ENCODE measurements around the gene TMEM200A.

TMEM200A gene

GRCh38 chr6:130424710-130425109 lies 58.9 kb downstream of the TMEM200A start:
- Histone ChIP-seq H3K27ac (ENCODE audit: low read length) (no peak overlapping the region), H3K27me3 (ENCODE audit: control insufficient read depth in 1 of 2, insufficient read depth in 2 of 2, low read length in 2 of 2) (no peaks in the 10 kb centered on the region), H3K36me3 (ENCODE audit: control insufficient read depth in 2 of 2, insufficient read depth in 2 of 2, low read length in 2 of 2) (no peaks in the 10 kb centered on the region), H3K9me3 (ENCODE audit: control insufficient read depth in 2 of 2, low read length in 2 of 2) (no peaks in the 10 kb centered on the region), H3K4me1 (ENCODE audit: control insufficient read depth, insufficient read depth, low read length) (no peaks in the 10 kb centered on the region), H3K9ac (ENCODE audit: low read length in 2 of 2) (no peak overlapping the region), H3K4me3 (ENCODE audit: low read length in 2 of 2) (no peak overlapping the region)

GRCh38 chr6:130425537-130425936 lies 59.7 kb downstream of the TMEM200A start:
- Histone ChIP-seq H3K27ac (ENCODE audit: low read length) (no peak overlapping the region), H3K36me3 (ENCODE audit: control insufficient read depth in 2 of 2, insufficient read depth in 2 of 2, low read length in 2 of 2) (no peaks in the 10 kb centered on the region), H3K9me3 (ENCODE audit: control insufficient read depth in 2 of 2, low read length in 2 of 2) (no peaks in the 10 kb centered on the region), H3K27me3 (ENCODE audit: control insufficient read depth in 1 of 2, insufficient read depth in 2 of 2, low read length in 2 of 2) (no peaks in the 10 kb centered on the region), H3K9ac (ENCODE audit: low read length in 2 of 2) (no peak overlapping the region), H3K4me1 (ENCODE audit: control insufficient read depth, insufficient read depth, low read length) (no peaks in the 10 kb centered on the region), H3K4me3 (ENCODE audit: low read length in 2 of 2) (no peak overlapping the region)

- Histone ChIP-seq H3K4me3 (ENCODE audit: low read length in 2 of 2) (no peak overlapping the region), H3K27me3 (ENCODE audit: control insufficient read depth in 1 of 2, insufficient read depth in 2 of 2, low read length in 2 of 2) (no peaks in the 10 kb centered on the region), H3K9ac (ENCODE audit: low read length in 2 of 2) (no peak overlapping the region), H3K36me3 (ENCODE audit: control insufficient read depth in 2 of 2, insufficient read depth in 2 of 2, low read length in 2 of 2) (no peaks in the 10 kb centered on the region), H3K4me1 (ENCODE audit: control insufficient read depth, insufficient read depth, low read length) (no peaks in the 10 kb centered on the region), H3K27ac (ENCODE audit: low read length) (no peak overlapping the region), H3K9me3 (ENCODE audit: control insufficient read depth in 2 of 2, low read length in 2 of 2) (no peaks in the 10 kb centered on the region)
These were observed 60.4 kb downstream of the TMEM200A start for GRCh38 chr6:130426066-130426721.

- H3K9me3 ChIP-seq (ENCODE audit: control insufficient read depth in 2 of 2, low read length in 2 of 2): no peaks in the 10 kb centered on the region
- H3K36me3 ChIP-seq (ENCODE audit: control insufficient read depth in 2 of 2, insufficient read depth in 2 of 2, low read length in 2 of 2): no peaks in the 10 kb centered on the region
- H3K4me3 ChIP-seq (ENCODE audit: low read length in 2 of 2): no peak overlapping the region
- no peak overlapping the region for H3K9ac ChIP-seq (ENCODE audit: low read length in 2 of 2)
- H3K4me1 ChIP-seq (ENCODE audit: control insufficient read depth, insufficient read depth, low read length): no peaks in the 10 kb centered on the region
- H3K27me3 ChIP-seq (ENCODE audit: control insufficient read depth in 1 of 2, insufficient read depth in 2 of 2, low read length in 2 of 2): no peaks in the 10 kb centered on the region
- no peak overlapping the region for H3K27ac ChIP-seq (ENCODE audit: low read length)
These were observed 65.6 kb downstream of the TMEM200A start for GRCh38 chr6:130431346-130431852.

GRCh38 chr6:130432838-130433237 lies 67.0 kb downstream of the TMEM200A start:
- H3K36me3 ChIP-seq (ENCODE audit: control insufficient read depth in 2 of 2, insufficient read depth in 2 of 2, low read length in 2 of 2): no peaks in the 10 kb centered on the region
- H3K9me3 ChIP-seq (ENCODE audit: control insufficient read depth in 2 of 2, low read length in 2 of 2): no peaks in the 10 kb centered on the region
- no peaks in the 10 kb centered on the region for H3K27me3 ChIP-seq (ENCODE audit: control insufficient read depth in 1 of 2, insufficient read depth in 2 of 2, low read length in 2 of 2)
- no peak overlapping the region for H3K9ac ChIP-seq (ENCODE audit: low read length in 2 of 2)
- H3K27ac ChIP-seq (ENCODE audit: low read length): no peak overlapping the region
- H3K4me3 ChIP-seq (ENCODE audit: low read length in 2 of 2): no peak overlapping the region
- no peaks in the 10 kb centered on the region for H3K4me1 ChIP-seq (ENCODE audit: control insufficient read depth, insufficient read depth, low read length)

GRCh38 chr6:130434174-130434873 lies 68.5 kb downstream of the TMEM200A start:
- no peaks in the 10 kb centered on the region for H3K9me3 ChIP-seq (ENCODE audit: control insufficient read depth in 2 of 2, low read length in 2 of 2)
- no peak overlapping the region for H3K27ac ChIP-seq (ENCODE audit: low read length)
- H3K36me3 ChIP-seq (ENCODE audit: control insufficient read depth in 2 of 2, insufficient read depth in 2 of 2, low read length in 2 of 2): no peaks in the 10 kb centered on the region
- no peaks in the 10 kb centered on the region for H3K27me3 ChIP-seq (ENCODE audit: control insufficient read depth in 1 of 2, insufficient read depth in 2 of 2, low read length in 2 of 2)
- H3K4me3 ChIP-seq (ENCODE audit: low read length in 2 of 2): no peak overlapping the region
- no peak overlapping the region for H3K9ac ChIP-seq (ENCODE audit: low read length in 2 of 2)
- H3K4me1 ChIP-seq (ENCODE audit: control insufficient read depth, insufficient read depth, low read length): no peaks in the 10 kb centered on the region

GRCh38 chr6:130435181-130435580 lies 69.4 kb downstream of the TMEM200A start:
- Histone ChIP-seq H3K27me3 (ENCODE audit: control insufficient read depth in 1 of 2, insufficient read depth in 2 of 2, low read length in 2 of 2) (no peaks in the 10 kb centered on the region), H3K9ac (ENCODE audit: low read length in 2 of 2) (no peak overlapping the region), H3K27ac (ENCODE audit: low read length) (no peak overlapping the region), H3K9me3 (ENCODE audit: control insufficient read depth in 2 of 2, low read length in 2 of 2) (no peaks in the 10 kb centered on the region), H3K4me3 (ENCODE audit: low read length in 2 of 2) (no peak overlapping the region), H3K36me3 (ENCODE audit: control insufficient read depth in 2 of 2, insufficient read depth in 2 of 2, low read length in 2 of 2) (no peaks in the 10 kb centered on the region), H3K4me1 (ENCODE audit: control insufficient read depth, insufficient read depth, low read length) (no peaks in the 10 kb centered on the region)

GRCh38 chr6:130437961-130438360 lies 72.1 kb downstream of the TMEM200A start:
- no peak overlapping the region for H3K4me3 ChIP-seq (ENCODE audit: low read length in 2 of 2)
- no peaks in the 10 kb centered on the region for H3K36me3 ChIP-seq (ENCODE audit: control insufficient read depth in 2 of 2, insufficient read depth in 2 of 2, low read length in 2 of 2)
- no peaks in the 10 kb centered on the region for H3K9me3 ChIP-seq (ENCODE audit: control insufficient read depth in 2 of 2, low read length in 2 of 2)
- H3K27ac ChIP-seq (ENCODE audit: low read length): no peak overlapping the region
- no peaks in the 10 kb centered on the region for H3K27me3 ChIP-seq (ENCODE audit: control insufficient read depth in 1 of 2, insufficient read depth in 2 of 2, low read length in 2 of 2)
- no peaks in the 10 kb centered on the region for H3K4me1 ChIP-seq (ENCODE audit: control insufficient read depth, insufficient read depth, low read length)
- no peak overlapping the region for H3K9ac ChIP-seq (ENCODE audit: low read length in 2 of 2)

GRCh38 chr6:130447374-130447773 lies 81.6 kb downstream of the TMEM200A start:
- no peaks in the 10 kb centered on the region for H3K36me3 ChIP-seq (ENCODE audit: control insufficient read depth in 2 of 2, insufficient read depth in 2 of 2, low read length in 2 of 2)
- H3K9ac ChIP-seq (ENCODE audit: low read length in 2 of 2): no peak overlapping the region
- H3K9me3 ChIP-seq (ENCODE audit: control insufficient read depth in 2 of 2, low read length in 2 of 2): no peaks in the 10 kb centered on the region
- no peak overlapping the region for H3K4me3 ChIP-seq (ENCODE audit: low read length in 2 of 2)
- H3K27ac ChIP-seq (ENCODE audit: low read length): no peak overlapping the region
- H3K4me1 ChIP-seq (ENCODE audit: control insufficient read depth, insufficient read depth, low read length): no peaks in the 10 kb centered on the region
- H3K27me3 ChIP-seq (ENCODE audit: control insufficient read depth in 1 of 2, insufficient read depth in 2 of 2, low read length in 2 of 2): no peaks in the 10 kb centered on the region

GRCh38 chr6:130452336-130452735 lies 86.5 kb downstream of the TMEM200A start:
- no peak overlapping the region for H3K4me3 ChIP-seq (ENCODE audit: low read length in 2 of 2)

GRCh38 chr6:130453230-130453629 lies 87.4 kb downstream of the TMEM200A start:
- no peaks in the 10 kb centered on the region for H3K9me3 ChIP-seq (ENCODE audit: control insufficient read depth in 2 of 2, low read length in 2 of 2)
- H3K27me3 ChIP-seq (ENCODE audit: control insufficient read depth in 1 of 2, insufficient read depth in 2 of 2, low read length in 2 of 2): no peaks in the 10 kb centered on the region
- no peak overlapping the region for H3K27ac ChIP-seq (ENCODE audit: low read length)
- H3K4me3 ChIP-seq (ENCODE audit: low read length in 2 of 2): no peak overlapping the region
- no peak overlapping the region for H3K9ac ChIP-seq (ENCODE audit: low read length in 2 of 2)
- H3K36me3 ChIP-seq (ENCODE audit: control insufficient read depth in 2 of 2, insufficient read depth in 2 of 2, low read length in 2 of 2): no peaks in the 10 kb centered on the region
- H3K4me1 ChIP-seq (ENCODE audit: control insufficient read depth, insufficient read depth, low read length): no peaks in the 10 kb centered on the region

More at GRCh38 chr6:130452336-130452735, 86.5 kb downstream of the TMEM200A start:
- no peak overlapping the region for H3K27ac ChIP-seq (ENCODE audit: low read length)
- H3K27me3 ChIP-seq (ENCODE audit: control insufficient read depth in 1 of 2, insufficient read depth in 2 of 2, low read length in 2 of 2): no peaks in the 10 kb centered on the region
- no peaks in the 10 kb centered on the region for H3K4me1 ChIP-seq (ENCODE audit: control insufficient read depth, insufficient read depth, low read length)
- no peaks in the 10 kb centered on the region for H3K36me3 ChIP-seq (ENCODE audit: control insufficient read depth in 2 of 2, insufficient read depth in 2 of 2, low read length in 2 of 2)
- no peaks in the 10 kb centered on the region for H3K9me3 ChIP-seq (ENCODE audit: control insufficient read depth in 2 of 2, low read length in 2 of 2)
- H3K9ac ChIP-seq (ENCODE audit: low read length in 2 of 2): no peak overlapping the region
